Gastroesophageal sphincter (tissue), 3 donors: ENCODE data around the gene CGA.

ENCODE experiments used
- EP300 ChIP-seq: sonication (generic); formaldehyde crosslinking; IDR thresholded peaks from one replicate; pipeline ENCODE4 v1.6.1; 2017; ENCODE audit warnings: antibody characterized with exemption, mild to moderate bottlenecking
- POLR2A ChIP-seq, 2 donors: fragments of 450-650 bp; IDR thresholded peaks; one replicate each; pipeline ENCODE4 v1.6.1; 2017; ENCODE audit warnings: antibody characterized with exemption in 2 of 2, mild to moderate bottlenecking in 2 of 2, moderate library complexity in 1 of 2
- TF ChIP-seq, protein P1 (sequence below), 4 experiments: fragments of 200-600 bp in 2 of 4; fragments of 450-650 bp in 2 of 4; sonication (generic) in 1 of 4; IDR thresholded peaks; one replicate each; pipeline ENCODE4 v1.5.1; 2017 to 2019; ENCODE audit warnings: antibody characterized with exemption in 4 of 4, mild to moderate bottlenecking in 2 of 4, moderate library complexity in 2 of 4

DNA sequence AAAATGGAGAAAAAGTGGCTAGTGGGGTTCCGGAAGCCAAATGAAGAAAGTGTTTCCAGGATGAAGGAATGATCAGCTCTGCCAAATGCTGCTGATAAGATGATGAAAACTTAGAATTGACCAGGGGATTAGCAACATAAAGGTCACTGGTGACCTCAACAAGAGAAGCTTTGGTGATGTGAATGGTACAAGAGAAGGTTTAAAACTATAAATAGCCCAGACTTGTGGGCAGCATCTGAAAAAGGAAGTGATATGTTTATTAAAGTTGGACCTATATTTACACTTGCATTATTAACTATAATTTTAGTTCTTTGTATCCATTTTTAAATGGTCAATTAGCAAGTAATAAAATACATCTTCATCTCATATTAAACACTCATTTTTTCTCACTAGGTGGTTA lies 45.1 kb downstream of the CGA start:
- TF ChIP-seq POLR2A (IDR thresholded peaks at IDR 0.05), result no peak
- TF ChIP-seq, protein P1, sequence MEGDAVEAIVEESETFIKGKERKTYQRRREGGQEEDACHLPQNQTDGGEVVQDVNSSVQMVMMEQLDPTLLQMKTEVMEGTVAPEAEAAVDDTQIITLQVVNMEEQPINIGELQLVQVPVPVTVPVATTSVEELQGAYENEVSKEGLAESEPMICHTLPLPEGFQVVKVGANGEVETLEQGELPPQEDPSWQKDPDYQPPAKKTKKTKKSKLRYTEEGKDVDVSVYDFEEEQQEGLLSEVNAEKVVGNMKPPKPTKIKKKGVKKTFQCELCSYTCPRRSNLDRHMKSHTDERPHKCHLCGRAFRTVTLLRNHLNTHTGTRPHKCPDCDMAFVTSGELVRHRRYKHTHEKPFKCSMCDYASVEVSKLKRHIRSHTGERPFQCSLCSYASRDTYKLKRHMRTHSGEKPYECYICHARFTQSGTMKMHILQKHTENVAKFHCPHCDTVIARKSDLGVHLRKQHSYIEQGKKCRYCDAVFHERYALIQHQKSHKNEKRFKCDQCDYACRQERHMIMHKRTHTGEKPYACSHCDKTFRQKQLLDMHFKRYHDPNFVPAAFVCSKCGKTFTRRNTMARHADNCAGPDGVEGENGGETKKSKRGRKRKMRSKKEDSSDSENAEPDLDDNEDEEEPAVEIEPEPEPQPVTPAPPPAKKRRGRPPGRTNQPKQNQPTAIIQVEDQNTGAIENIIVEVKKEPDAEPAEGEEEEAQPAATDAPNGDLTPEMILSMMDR (IDR thresholded peaks at IDR 0.05), result no peak
- no peak for TF ChIP-seq EP300
